Naive B cell (primary cell): ENCODE results near the gene PTGIS. TPM values are rescaled to one million over a fixed set of nuclear protein-coding genes. Genes with fewer than 3 reads are reported as not detected.

Experiments
- ATAC-seq, 2 donors: fragments of 150-1000 bp; cut with Tn5 transposase; 2 replicates each; pipeline ENCODE4 v1.10.0; 2021; ENCODE audit warnings: low read depth in 2 of 2, mild to moderate bottlenecking in 2 of 2, moderate library complexity in 2 of 2
- DNase-seq: peaks from one replicate; pipeline ENCODE4 v3.0.0; 2022
- H3K27ac Mint-ChIP-seq, 6 donors: one replicate each; pipeline ENCODE4 v1.8.0; 2020 to 2022; ENCODE audit warnings: mild to moderate bottlenecking in 6 of 6, mixed read lengths in 6 of 6, moderate library complexity in 5 of 6, inconsistent platforms in 2 of 6
- H3K27me3 Mint-ChIP-seq, 3 donors: one replicate each; pipeline ENCODE4 v1.8.0; 2021 to 2022; ENCODE audit warnings: mixed read lengths in 3 of 3, mild to moderate bottlenecking in 1 of 3
- H3K36me3 Mint-ChIP-seq, 2 donors: one replicate each; pipeline ENCODE4 v1.8.0; 2020 to 2022; ENCODE audit warnings: mixed read lengths in 2 of 2, inconsistent platforms in 1 of 2, mild to moderate bottlenecking in 1 of 2
- H3K4me1 Mint-ChIP-seq, 3 donors: one replicate each; pipeline ENCODE4 v1.8.0; 2020 to 2022; ENCODE audit warnings: mixed read lengths in 3 of 3, inconsistent platforms in 1 of 3, mild to moderate bottlenecking in 1 of 3, moderate library complexity in 1 of 3
- H3K4me3 Mint-ChIP-seq, 8 donors: one replicate each; pipeline ENCODE4 v1.8.0; 2020 to 2022; ENCODE audit warnings: mild to moderate bottlenecking in 8 of 8, mixed read lengths in 8 of 8, moderate library complexity in 8 of 8, inconsistent platforms in 2 of 8
- H3K9me3 Mint-ChIP-seq, 7 donors: one replicate each; pipeline ENCODE4 v1.8.0; 2020 to 2022; ENCODE audit warnings: mixed read lengths in 7 of 7, mild to moderate bottlenecking in 5 of 7, inconsistent platforms in 2 of 7, moderate library complexity in 1 of 7
- polyA plus RNA-seq, 6 donors: library from polyadenylated mRNA; unstranded; fragments of 300-500 nt; fragmentation: Illumina TruSeq; gene quantifications; one replicate each; pipeline ENCODE4 v1.2.3, GENCODE V29; 2021; ENCODE audit warnings: low read depth in 6 of 6

Gene PTGIS
- polyA plus RNA-seq, 6 donors from 2014 or later, result not detected

DNA sequence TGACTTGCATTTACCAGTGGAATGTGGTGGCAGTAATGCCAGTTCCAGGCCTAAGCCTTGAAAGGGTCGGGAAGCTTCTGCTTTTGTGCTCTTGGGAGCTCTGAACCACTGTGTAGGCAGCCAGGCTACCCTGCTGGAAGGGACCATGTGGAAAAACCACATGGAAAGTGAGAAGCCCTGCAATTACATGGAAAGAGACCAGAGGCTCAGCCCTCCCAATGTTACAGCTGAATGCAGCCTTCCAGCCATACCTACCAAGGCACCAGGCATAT is 70.6 kb downstream of the PTGIS start:
- H3K36me3 Mint-ChIP-seq, result peaks cover 0 to 5% of the 10 kb centered on the region in 2 donors
- peaks cover 0 to 6% (median 2%) of the 10 kb centered on the region in 7 donors for H3K9me3 Mint-ChIP-seq
- H3K27me3 Mint-ChIP-seq, result peaks cover 25 to 31% (median 29%) of the 10 kb centered on the region in 3 donors
- no peak for DNase-seq
- no peak for ATAC-seq
- H3K4me1 Mint-ChIP-seq, result no peaks in the 10 kb centered on the region
- no peak overlapping the region for H3K27ac Mint-ChIP-seq
- H3K4me3 Mint-ChIP-seq, result no peak overlapping the region

DNA sequence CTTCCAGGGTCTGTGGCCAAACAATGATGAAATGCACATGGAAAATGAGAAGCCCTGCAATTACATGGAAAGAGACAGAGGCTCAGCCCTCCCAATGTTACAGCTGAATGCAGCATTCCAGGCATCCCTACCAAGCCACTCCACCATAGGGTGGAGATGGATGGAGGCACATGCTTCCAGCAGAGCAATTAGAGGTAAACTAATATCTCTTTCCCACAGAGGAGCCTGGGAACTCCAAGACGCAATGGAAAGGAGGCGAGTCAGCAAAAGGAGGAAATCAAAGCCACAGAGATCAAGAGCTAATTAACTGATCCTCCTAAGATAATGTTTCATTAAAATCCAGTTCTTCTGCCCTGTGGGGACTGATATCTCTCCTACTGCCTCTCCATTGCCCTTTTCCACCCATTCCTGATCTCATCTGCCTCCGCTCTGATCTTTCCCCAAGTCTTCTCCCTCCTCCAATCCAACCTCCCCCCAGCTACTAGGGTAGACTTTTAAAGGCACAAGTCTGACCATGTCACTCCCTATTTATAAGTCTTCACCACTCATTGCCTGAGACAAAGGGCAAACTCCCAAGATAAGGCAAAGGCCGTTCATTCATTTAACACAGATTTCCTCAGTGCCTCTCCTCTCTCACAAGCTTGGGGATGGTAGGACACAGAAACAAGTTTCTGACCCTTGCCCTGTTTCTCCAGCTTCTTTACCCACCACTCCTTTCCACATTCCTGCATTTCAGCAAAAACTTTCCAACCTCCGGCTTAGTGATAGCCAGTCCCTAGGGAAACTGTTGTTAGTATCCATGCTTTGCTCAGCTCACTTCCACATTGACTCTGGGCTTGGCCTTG is 71.2 kb downstream of the PTGIS start:
- DNase-seq (no peak), ATAC-seq (no peak)
- no peaks in the 10 kb centered on the region for H3K4me1 Mint-ChIP-seq
- H3K27me3 Mint-ChIP-seq, result peaks cover 29 to 36% (median 30%) of the 10 kb centered on the region in 3 donors
- no peak overlapping the region for H3K27ac Mint-ChIP-seq
- H3K4me3 Mint-ChIP-seq, result no peak overlapping the region
- H3K36me3 Mint-ChIP-seq, result peaks cover under 1 to 5% of the 10 kb centered on the region in 2 donors
- peaks cover 2 to 6% (median 3%) of the 10 kb centered on the region in 7 donors for H3K9me3 Mint-ChIP-seq

DNA sequence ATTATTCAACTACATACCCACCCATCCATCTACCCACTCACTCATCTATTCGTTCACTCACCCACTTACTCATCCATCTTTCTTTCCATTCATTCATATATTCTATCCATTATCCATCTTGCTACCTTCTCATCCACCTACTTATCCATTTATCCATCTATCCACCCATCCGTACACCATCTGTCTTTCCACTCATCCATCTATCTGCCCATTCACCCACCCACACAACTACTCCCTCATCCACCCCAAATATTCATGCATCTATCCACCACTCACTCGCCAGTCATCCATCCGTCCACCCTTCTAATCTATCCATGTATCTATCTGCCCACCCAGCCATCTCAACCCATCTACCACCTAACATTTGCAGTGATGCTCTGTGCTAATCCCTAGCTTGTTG is 71.9 kb downstream of the PTGIS start:
- DNase-seq (no peak), ATAC-seq (no peak)
- peaks cover 5 to 8% of the 10 kb centered on the region in 2 donors for H3K36me3 Mint-ChIP-seq
- H3K27me3 Mint-ChIP-seq, result peaks cover 31 to 44% (median 35%) of the 10 kb centered on the region in 3 donors
- H3K9me3 Mint-ChIP-seq, result peaks cover 2 to 9% (median 7%) of the 10 kb centered on the region in 7 donors
- H3K4me1 Mint-ChIP-seq, result no peaks in the 10 kb centered on the region
- H3K4me3 Mint-ChIP-seq, result no peak overlapping the region
- H3K27ac Mint-ChIP-seq, result no peak overlapping the region

DNA sequence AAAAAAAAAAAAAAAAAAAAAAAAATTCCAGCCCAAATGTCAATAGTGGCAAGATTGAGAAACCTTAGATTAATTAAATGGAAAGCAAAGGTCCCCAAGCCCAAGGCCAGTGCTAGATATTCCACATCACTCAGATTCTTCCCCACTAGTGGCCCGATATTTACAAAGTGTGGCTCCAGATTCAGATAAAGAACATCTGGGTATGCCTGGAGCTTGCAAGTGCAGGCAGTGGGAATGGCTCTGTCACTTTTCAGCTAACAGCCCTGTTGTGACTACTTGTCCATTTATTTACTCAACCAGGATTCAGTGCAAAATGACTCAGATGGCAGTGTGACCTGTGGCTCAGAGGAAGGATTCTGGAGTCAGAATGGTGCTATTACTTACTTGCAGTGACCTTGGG is 77.2 kb downstream of the PTGIS start:
- Mint-ChIP-seq H3K27me3 (peaks cover 48 to 63% (median 53%) of the 10 kb centered on the region in 3 donors), H3K27ac (no peak overlapping the region), H3K9me3 (peaks cover 0 to 20% (median 5%) of the 10 kb centered on the region in 7 donors), H3K4me3 (no peak overlapping the region), H3K36me3 (peaks cover 0 to 17% of the 10 kb centered on the region in 2 donors), H3K4me1 (no peaks in the 10 kb centered on the region)
- no peak for DNase-seq
- ATAC-seq, result no peak

DNA sequence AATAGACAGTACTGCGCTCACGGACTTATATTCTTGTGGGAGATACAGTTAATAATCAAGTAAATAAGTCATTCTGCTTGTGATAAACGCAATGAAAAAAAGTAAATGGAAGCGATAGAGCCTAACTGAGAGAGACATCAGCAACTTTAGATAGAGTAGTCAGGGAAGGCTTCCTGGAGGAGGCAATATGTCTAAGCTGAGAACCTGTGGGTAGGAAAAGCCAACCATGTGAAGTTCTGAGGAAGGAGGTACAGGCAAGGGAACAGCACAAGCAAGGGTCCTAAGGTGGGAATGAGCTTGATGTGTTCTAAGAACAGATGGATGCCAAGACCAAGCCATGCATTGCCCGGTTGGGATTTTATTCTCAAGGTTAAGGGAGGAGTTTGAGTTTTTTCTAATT is 78.2 kb downstream of the PTGIS start:
- peaks cover 55 to 69% (median 59%) of the 10 kb centered on the region in 3 donors for H3K27me3 Mint-ChIP-seq
- peaks cover 0 to 18% of the 10 kb centered on the region in 2 donors for H3K36me3 Mint-ChIP-seq
- H3K4me1 Mint-ChIP-seq, result peaks cover 0 to 2% (median 0%) of the 10 kb centered on the region in 3 donors

DNA sequence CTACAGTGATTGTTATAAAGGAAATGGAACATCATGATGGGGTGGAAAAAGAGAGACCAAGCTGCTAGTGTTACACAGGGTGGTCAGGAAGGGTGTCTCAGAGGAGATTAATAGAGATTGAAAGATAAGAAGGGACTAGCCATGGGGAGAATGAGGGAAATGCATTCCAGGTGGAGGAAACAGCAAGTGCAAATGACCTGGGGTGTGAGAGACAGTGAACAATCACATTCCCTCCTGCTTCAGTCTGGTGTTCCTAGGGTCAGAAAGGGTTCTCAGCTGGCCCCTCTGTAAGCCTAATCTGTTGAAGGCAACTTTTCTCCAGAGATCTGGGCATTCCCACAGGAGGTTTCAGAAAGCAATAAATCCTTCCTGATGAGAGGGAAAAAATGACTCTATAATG is 81.9 kb downstream of the PTGIS start:
- ATAC-seq (no peak), DNase-seq (no peak)
- H3K4me3 Mint-ChIP-seq, result peak overlapping the region in 1 of 8 donors; percentile 22
- peaks cover 58 to 84% (median 71%) of the 10 kb centered on the region in 3 donors for H3K27me3 Mint-ChIP-seq
- peaks cover 6 to 16% (median 9%) of the 10 kb centered on the region in 3 donors for H3K4me1 Mint-ChIP-seq
- H3K9me3 Mint-ChIP-seq, result peaks cover 0 to 11% (median 6%) of the 10 kb centered on the region in 7 donors
- H3K36me3 Mint-ChIP-seq, result peaks cover 0 to 26% of the 10 kb centered on the region in 2 donors
- no peak overlapping the region for H3K27ac Mint-ChIP-seq

More for the DNA sequence above, 78.2 kb downstream of the PTGIS start:
- peaks cover 0 to 20% (median 6%) of the 10 kb centered on the region in 7 donors for H3K9me3 Mint-ChIP-seq
- no peak for DNase-seq
- no peak overlapping the region for H3K4me3 Mint-ChIP-seq
- ATAC-seq, result no peak
- no peak overlapping the region for H3K27ac Mint-ChIP-seq

DNA sequence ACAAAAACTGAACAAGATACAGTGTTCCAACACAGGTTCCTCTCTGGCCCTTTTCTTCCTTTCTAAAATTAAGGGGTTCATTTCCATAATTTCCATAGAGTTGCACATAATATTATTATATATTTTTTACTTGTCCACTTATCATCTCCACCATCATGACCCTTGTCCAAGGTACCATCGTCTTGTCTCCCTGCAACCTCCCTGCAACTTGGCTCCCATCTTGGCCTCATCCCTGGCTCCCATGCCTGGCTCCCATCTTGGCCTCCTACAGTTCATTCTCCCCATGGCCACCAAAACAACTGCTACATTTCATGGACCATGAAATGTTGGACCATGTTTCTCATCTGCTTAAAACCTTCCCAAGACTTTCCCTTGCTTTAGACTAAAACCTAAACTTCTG is 82.4 kb downstream of the PTGIS start:
- H3K36me3 Mint-ChIP-seq, result peaks cover 0 to 26% of the 10 kb centered on the region in 2 donors
- H3K9me3 Mint-ChIP-seq, result peaks cover 0 to 11% (median 6%) of the 10 kb centered on the region in 7 donors
- H3K4me1 Mint-ChIP-seq, result peaks cover 6 to 18% (median 9%) of the 10 kb centered on the region in 3 donors
- DNase-seq, result no peak
- no peak overlapping the region for H3K27ac Mint-ChIP-seq
- H3K4me3 Mint-ChIP-seq, result peak overlapping the region in 3 of 8 donors; percentile 6 to 22 (median 17)
- no peak for ATAC-seq
- H3K27me3 Mint-ChIP-seq, result peaks cover 63 to 88% (median 76%) of the 10 kb centered on the region in 3 donors

DNA sequence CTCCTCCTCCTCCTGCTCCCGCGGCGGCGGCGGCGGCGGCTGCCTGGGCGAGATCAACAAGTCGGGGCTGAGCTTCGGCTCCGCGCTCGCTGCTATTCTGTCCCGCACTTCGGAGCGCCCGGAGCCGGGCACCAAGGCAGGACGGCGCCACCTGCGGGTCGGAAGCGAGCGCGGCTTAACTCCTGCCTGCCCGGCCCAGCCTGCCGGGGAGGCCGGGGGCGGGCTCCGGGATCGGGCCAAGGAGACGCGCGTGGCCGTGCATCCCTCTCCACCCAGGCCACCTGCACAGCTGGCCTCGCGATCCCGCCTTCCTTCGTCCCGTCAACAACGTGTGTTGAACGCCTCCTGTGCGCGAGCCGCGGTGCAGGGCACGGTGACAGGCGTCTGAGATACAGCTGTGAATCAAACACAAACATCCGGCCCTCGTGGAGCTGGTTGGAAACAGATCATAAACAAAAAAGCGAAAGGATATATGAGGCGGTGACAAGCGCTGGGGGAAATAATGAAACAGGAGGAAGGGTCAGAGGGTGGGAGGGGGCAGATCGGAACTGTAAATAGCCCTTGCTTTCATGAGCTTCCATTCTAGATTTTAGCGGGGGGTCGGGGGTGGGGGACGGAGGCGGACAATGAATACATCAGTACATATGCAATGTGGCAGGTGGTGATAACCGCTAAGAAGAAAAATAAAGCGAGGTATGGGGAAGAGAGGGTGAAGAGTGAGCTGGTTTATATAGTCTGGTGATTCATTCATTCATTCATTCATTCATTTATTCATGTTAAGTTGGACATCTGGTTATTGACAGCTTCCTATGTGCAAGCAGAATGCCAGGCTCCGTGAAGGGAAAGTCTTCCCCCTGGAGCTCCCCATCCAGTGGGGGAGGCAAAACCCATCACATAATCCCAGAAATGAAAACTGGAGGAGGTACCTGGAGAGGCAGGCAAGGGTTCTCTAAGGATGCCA is 83.5 kb downstream of the PTGIS start:
- peak; percentile 6 for DNase-seq
- Mint-ChIP-seq H3K27ac (no peak overlapping the region), H3K9me3 (peaks cover 0 to 10% (median 5%) of the 10 kb centered on the region in 7 donors), H3K4me1 (peaks cover 6 to 18% (median 9%) of the 10 kb centered on the region in 3 donors), H3K36me3 (peaks cover under 1 to 22% of the 10 kb centered on the region in 2 donors), H3K27me3 (peaks cover 57 to 90% (median 79%) of the 10 kb centered on the region in 3 donors), H3K4me3 (peak overlapping the region; percentile 10 to 87 (median 82))
- ATAC-seq, result peak; percentile 64 to 68

DNA sequence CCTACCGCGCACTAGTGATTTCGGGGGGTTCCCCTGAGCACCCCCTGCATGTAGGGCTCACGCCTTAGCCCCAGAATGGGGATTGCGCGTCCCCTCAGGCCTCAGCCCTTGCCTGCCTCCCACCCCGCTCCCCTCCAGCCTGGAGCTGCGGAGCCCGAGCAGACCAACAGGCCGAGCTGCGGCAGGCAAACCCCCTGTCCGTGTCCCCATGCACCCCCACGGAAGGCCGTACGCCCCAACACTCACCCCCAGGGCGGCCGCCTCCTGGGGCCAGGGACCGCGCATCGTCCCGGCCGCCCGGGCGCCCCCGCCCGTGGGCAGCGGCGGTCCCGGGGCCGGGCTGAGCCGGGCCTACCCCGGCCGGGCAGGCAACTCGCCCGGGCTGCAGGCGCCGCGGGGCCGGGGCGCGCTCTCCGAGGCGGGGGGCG is 84.2 kb downstream of the PTGIS start:
- Mint-ChIP-seq H3K4me3 (peak overlapping the region in 2 of 8 donors; percentile 39 to 79), H3K27me3 (peaks cover 51 to 90% (median 79%) of the 10 kb centered on the region in 3 donors), H3K4me1 (peaks cover 6 to 18% (median 9%) of the 10 kb centered on the region in 3 donors), H3K9me3 (peaks cover 0 to 10% (median 5%) of the 10 kb centered on the region in 7 donors), H3K27ac (peak overlapping the region in 1 of 6 donors; percentile 20), H3K36me3 (peaks cover 7 to 24% of the 10 kb centered on the region in 2 donors)
- DNase-seq (no peak), ATAC-seq (no peak)

DNA sequence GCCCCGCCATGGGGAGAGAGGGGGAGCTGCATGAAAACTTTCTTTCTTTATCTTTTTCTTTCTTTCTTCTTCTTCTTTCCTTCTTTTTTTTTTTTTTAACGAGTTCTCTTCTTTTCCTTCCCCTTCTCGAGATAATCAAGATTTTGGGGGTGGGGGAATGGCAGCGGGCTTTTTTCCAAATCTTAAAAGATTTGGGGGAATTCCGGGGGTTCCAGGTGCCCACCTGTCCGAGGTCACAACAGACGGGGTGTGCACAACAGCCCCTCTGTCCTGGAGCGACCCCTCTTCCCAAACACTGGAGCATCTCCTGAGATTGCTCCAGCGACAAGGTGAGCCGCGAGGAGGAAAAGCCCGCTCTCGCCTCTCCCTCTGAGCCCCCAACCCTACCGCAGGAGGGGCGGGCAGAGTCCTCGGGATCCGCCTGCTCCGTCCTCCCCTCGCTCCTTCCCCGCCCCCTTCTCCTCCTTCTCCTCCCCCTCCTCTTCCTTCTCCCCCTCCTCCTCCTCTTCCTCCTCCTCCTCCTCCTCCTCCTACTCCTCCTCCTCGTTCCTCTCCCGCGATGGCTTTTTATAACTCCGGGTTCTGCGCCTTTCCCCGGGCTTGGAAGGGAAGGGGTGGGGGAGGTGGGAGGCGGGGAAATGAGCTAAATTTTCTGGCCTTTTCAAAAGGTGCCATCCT is 84.8 kb downstream of the PTGIS start:
- Mint-ChIP-seq H3K9me3 (peaks cover 0 to 10% (median 5%) of the 10 kb centered on the region in 7 donors), H3K4me3 (peak overlapping the region in 6 of 8 donors; percentile 10 to 79 (median 64)), H3K27me3 (peaks cover 45 to 90% (median 78%) of the 10 kb centered on the region in 3 donors), H3K36me3 (peaks cover 7 to 24% of the 10 kb centered on the region in 2 donors), H3K4me1 (peaks cover 6 to 18% (median 9%) of the 10 kb centered on the region in 3 donors), H3K27ac (peak overlapping the region in 1 of 6 donors; percentile 37)
- ATAC-seq, result no peak
- no peak for DNase-seq

DNA sequence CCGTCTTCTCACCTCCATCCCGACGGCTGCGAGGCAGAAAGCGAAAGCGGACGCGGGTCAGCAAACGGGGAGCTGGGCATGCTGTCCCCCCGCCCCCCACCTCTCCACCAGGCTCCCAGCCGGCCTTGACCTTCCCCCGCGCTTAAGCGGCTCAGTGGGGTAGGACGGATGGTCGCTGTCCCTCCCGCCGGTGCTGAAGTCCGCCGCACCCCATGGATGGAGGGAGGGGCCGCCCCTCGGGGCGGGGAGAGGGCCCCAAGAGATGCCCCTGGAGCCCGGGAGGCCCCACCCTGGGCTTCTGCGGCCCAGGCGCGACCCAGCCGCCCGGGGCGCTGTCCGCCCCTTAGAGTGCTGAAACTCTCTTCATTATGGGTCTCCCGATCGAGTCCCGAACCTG is 85.3 kb downstream of the PTGIS start, which contains the start of gene KCNB1:
KCNB1 (minus strand) TSS at position 48 of the 397 bp plus-strand sequence. CDS start 188 bp downstream, outside the sequence.
- peaks cover 0 to 10% (median 5%) of the 10 kb centered on the region in 7 donors for H3K9me3 Mint-ChIP-seq
- ATAC-seq (peak; percentile 55 to 57), DNase-seq (peak; percentile 8)
- H3K27ac Mint-ChIP-seq, result peak within 1 kb of the TSS in 1 of 6 donors; percentile 37
- H3K27me3 Mint-ChIP-seq, result peaks cover 46 to 90% (median 78%) of the 10 kb centered on the region in 3 donors
- peaks cover 6 to 18% (median 9%) of the 10 kb centered on the region in 3 donors for H3K4me1 Mint-ChIP-seq
- peaks cover 7 to 24% of the 10 kb centered on the region in 2 donors for H3K36me3 Mint-ChIP-seq
- peak within 1 kb of the TSS in 7 of 8 donors; percentile 6 to 79 (median 61) for H3K4me3 Mint-ChIP-seq

DNA sequence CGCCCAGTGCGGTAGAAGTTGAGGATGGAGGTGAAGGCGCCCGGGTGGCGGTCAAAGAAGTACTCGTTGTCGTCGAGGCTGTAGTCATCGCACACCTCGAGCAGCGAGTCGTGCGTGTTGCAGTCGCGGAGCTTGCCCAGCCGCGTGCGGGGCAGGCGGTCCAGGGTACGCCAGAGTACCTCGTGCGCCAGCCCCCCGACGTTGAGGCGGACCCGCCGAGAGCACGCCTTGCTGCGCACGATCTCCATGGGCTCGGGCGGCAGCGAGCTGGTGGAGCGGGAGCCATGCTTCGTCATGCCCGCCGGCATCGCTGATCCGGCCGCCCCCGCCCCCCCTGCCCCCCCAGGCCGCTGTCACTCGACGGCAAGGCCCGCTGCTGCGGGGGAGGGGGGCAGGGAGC is 85.8 kb downstream of the PTGIS start:
- peaks cover 7 to 24% of the 10 kb centered on the region in 2 donors for H3K36me3 Mint-ChIP-seq
- peak overlapping the region in 1 of 8 donors; percentile 18 for H3K4me3 Mint-ChIP-seq
- H3K9me3 Mint-ChIP-seq, result peaks cover 0 to 13% (median 5%) of the 10 kb centered on the region in 7 donors
- ATAC-seq (no peak), DNase-seq (no peak)
- no peak overlapping the region for H3K27ac Mint-ChIP-seq
- H3K4me1 Mint-ChIP-seq, result peaks cover 6 to 18% (median 9%) of the 10 kb centered on the region in 3 donors
- H3K27me3 Mint-ChIP-seq, result peaks cover 44 to 90% (median 78%) of the 10 kb centered on the region in 3 donors
